ENCODE data around the gene SMAD6.

GRCh38 chr15:66672867-66673266 lies 29.2 kb upstream of the SMAD6 start:
- TF ChIP-seq EZH2 (IDR thresholded peaks at IDR 0.05; ENCODE audit: borderline replicate concordance, insufficient read depth, low read depth, low read length, poor library complexity, severe bottlenecking): no peak
- TF ChIP-seq CTCF (IDR thresholded peaks at IDR 0.05): no peak
